DMS 273 treated with DMSO at 0.1 percent for 48 hours (cell line): ENCODE measurements around the gene STMND1.
A peak's percentile ranks its signal among the peaks of the same experiment; 100 is the strongest.
"Not testable (repeated sequence)": the region's sequence is repeated elsewhere in the genome, so short reads cannot be mapped to it uniquely, and the experiment has no call there.

Source experiments
- DNase-seq: peaks from one replicate; lab custom pipeline; 2025; lab: John Stamatoyannopoulos, UW

STMND1 gene

DNA sequence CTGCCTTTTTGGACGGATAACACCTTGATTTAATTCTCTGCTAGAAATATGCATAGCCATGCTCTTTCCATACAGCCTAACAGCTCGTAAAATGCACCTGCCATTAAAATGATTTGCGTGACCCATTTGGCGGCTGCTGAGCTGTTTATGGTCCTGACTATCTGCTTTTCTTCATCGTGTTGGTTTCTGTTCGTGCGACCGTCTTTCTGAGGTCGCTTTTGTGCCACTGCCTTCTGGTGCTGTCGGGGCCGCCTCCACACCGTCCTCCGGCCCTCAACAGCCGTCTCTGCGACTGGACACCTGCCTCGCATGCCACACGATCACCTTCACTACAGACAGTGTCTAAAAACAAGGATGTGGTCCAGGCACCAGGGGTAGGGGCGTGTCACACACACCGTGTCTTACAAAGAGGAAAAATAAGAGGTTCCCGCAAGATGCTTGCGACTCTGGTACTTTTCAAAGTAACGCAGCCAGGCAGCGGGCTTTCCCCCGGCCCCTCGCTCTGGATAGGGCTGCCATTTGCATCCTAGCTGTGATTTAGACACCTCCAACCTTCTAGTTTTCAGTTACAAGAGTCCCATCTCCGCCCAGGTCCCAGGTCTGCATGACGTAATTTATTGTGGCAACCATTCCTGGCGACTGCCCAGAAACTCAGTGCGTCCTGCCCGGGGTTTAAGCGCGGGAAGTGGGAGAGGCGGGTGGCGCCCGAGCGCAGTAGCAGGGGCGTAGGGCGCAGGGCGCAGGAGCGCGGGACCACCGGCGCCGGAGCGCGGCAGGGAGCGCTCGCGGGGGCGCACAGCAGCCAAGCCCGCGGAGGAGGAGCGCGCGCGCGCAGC lies at the start of gene STMND1:
Gene STMND1 (plus strand): TSS at position 629 of the 836 bp plus-strand sequence. CDS start 208 bp downstream, outside the sequence.
- no peak for DNase-seq

GRCh38 chr6:17054647-17055046 lies 47.2 kb upstream of the STMND1 start:
- no peak for DNase-seq

DNA sequence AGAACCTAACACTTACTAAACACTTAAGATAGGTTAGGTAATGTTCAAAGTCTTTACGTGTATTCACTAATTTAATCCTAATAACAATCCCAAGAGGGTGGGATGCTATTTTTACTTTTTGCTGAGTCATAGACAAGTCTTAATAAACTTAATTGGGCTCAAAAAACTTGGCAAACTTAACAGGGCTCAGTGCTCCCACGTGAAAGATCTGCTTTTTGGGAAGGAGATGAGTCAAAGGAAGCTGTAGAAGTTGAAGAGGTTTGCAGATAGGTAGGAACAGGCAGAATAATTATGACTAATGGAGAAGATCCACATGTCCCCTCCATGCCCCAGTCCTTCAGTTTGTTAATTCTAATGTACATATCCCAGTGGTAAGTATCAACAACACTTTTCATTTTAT lies 44.5 kb upstream of the STMND1 start:
- DNase-seq = no peak

DNA sequence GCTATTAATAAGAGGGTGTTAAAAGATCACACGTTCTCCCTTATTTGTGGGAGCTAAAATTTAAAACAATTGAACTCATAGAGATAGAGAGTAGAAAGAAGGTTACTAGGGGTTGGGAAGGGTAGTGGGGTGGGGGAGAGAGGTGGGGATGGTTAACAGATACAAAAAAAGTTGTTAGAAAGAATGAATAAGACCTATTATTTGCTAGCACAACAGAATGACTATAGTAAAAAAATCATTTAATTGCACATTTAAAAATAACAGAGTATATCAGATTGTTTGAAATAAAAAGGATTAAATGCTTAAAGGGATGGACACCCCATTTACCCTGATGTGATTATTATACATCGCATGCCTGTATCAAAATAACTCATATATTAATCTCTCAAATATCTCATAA lies 43.3 kb upstream of the STMND1 start:
- DNase-seq = no peak

GRCh38 chr6:17059022-17059421 lies 42.8 kb upstream of the STMND1 start:
- no peak for DNase-seq

DNA sequence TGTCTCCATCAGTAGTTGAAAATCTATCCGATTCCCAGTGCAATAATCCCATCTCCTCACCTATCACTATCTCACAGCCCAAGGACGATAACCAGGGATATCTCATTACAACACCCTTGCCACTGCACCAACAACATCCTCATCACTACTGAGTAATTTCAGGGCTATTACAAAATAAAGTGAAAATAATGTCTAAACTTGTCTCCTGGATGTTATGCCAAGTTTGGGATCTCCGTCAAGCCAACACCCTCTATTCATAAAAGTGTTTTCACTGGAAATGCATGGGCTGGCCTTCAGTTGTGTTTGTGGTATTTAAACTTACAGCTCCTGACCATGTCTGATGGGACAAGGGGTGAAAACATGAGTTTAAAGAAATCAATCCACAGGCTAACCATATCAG lies 42.0 kb upstream of the STMND1 start:
- no peak for DNase-seq

DNA sequence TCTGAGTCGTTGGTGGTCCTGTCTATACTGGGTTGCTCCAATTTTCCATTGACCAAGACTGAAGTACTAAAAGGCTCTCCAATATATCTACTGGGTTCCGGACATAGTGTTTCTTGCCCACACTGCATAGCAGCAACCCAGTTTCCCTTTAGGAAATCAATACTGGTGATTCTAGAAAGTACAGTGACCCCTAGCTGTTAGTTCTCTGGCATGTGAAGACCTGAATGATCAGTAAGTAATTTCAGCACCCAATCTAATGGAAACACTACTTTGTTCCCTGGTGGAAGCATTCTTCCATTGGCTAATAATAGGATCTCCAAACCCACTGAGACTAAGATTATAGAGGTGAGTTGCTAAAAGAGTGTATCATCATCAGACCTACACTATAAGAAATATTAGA lies 40.8 kb upstream of the STMND1 start:
- DNase-seq = no peak

- no peak for DNase-seq
Observed at GRCh38 chr6:17062871-17063440, 38.9 kb upstream of the STMND1 start.

DNA sequence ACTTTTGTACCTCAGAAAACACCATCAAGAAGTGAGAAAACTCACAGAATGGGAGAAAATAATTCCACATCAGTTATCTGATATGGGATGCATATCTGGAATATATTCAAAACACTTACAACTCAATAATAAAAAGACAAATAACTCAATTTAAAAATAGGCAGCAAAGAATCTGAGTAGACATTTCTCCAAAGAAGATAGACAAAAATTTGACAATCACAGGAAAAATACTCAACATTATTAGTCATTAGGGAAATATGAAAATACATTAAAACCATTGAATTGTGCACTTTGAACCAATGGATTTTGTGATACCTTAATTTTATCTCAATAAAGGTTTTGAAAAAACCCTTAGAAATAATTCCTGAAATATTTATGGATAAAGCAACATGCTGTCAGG lies 36.9 kb upstream of the STMND1 start:
- DNase-seq = no peak

DNA sequence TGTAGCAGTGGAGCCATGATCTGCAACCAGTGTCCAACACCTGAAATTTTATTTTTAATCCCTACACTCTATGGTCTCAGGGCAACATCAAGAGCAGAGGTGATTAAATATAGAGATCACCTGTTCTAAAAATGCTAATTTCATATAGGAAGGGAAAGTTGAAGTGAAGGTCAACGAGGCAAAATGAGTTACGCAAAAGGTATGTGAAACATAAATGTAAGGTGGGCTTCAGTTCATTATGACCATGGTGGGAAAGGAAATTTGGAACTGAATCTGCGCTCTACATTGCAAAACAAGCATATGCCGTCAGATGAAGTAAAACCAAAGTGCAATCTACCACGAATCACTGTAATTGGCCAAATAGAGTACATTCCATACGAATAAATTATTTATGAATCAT lies 35.2 kb upstream of the STMND1 start:
- DNase-seq = no peak

- not testable (repeated sequence) for DNase-seq
Observed at GRCh38 chr6:17068972-17069371, 32.9 kb upstream of the STMND1 start.

GRCh38 chr6:17070400-17070799 lies 31.4 kb upstream of the STMND1 start:
- DNase-seq = not testable (repeated sequence)

- not testable (repeated sequence) for DNase-seq
Observed at GRCh38 chr6:17073596-17073995, 28.3 kb upstream of the STMND1 start.

GRCh38 chr6:17081273-17081672 lies 20.6 kb upstream of the STMND1 start:
- DNase-seq = no peak

DNA sequence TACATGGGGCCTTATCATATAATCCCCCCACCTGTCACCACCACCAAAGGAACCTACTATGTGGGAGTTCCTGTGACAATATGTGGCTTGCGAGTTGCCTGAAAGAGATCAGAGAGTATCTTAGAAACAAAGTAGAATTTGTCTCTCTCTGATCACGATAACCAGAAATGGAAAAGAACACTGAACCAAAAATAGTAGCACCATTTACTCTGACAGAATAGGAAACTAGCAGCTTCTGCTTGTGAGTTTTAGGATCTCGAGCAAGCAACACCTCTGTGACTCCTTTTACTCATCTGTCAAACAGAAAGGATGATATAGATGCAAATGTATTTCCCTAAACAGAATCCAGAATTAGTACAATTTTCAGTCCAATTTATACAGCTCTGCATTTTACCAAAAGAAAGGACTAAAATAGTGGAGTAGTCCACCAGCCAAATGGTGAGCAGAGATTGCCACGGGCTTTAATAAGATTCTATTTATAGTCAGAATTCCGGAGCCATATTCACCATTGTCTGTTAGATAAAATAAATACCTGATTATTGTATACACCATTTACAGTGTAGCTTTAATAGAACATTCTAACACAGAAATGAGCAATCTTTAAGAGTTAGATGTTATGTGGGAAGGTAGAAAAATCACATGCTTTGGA lies 19.9 kb upstream of the STMND1 start:
- DNase-seq = no peak

GRCh38 chr6:17083397-17083796 lies 18.5 kb upstream of the STMND1 start:
- no peak for DNase-seq

DNA sequence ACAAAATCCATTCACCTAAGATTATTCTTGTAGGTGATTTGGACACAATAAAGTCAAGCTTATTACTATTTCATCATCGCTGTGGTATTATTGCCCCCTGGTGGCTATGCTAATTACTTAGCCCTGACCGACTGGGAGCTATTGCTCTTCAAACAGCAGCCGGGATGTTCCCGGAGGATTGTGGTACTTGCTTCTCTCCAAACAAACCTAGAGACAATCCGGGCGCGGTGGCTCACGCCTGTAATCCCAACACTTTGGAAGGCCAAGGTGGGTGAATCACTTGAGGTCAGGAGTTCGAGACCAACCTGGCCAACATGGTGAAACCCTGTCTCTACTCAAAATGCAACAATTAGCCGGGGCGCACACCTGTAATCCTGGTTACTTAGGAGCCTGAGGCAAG lies 15.4 kb upstream of the STMND1 start:
- peak; percentile 30 for DNase-seq

- no peak for DNase-seq
Observed at GRCh38 chr6:17088091-17088611, 13.7 kb upstream of the STMND1 start.

- no peak for DNase-seq
Observed at GRCh38 chr6:17091122-17091521, 10.7 kb upstream of the STMND1 start.

DNA sequence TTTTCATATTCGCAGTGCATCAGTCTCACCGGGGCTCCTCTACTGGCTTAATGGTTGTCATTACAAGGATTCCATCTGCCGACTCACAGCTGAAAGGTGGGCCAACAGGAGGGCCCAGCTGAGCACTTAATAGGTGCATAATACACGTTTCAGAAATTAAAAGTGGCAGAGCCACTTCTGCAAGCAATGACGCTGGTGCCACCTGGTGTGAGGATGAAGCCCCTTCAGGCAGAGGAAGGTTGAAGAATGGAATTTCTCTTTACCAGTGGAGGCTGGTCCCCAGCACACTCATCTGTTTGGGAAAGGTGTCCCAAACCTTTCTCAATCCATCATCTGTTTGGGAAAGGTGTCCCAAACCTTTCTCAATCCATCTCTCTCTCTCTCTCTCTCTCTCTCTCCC lies 8.2 kb upstream of the STMND1 start:
- peak; percentile 11 for DNase-seq

- DNase-seq = no peak
Observed at GRCh38 chr6:17096096-17096495, 5.8 kb upstream of the STMND1 start.

DNA sequence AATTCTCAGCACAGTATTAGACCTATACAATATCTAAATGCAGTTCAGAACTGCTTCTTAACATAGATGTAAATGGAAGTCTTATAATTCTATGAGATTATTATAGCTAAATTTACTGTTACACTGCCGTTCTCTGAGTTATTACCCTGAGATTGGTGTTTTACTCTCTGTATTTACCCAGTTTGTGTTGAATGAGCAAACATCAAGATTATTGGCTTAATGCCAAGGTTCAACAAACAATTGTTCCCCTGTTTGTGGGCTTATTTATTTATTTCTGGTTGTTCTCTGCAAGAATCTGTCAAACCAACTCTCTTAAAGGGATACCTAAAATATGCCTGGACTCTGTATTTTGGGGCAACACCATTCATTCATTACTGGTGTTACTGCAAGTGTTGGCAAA lies 5.2 kb upstream of the STMND1 start:
- DNase-seq = no peak

DNA sequence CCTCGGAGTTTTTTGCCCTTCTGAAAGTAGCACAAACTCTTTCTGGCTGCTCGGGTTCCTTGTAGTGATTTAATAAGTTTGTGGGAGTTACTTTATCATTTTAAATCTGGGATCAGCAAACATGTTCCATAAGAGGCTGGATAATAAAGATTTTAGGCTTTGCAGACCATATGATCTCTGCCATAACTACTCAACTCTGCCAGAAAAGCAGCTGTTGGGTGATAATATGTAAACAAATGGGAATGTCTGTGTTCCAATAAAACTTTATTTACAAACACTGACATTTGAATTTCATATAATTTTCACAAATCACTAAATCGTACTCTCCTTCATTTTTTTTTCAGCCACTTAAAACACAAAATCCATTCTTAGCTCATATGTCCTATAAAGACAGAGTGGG lies 3.9 kb upstream of the STMND1 start:
- no peak for DNase-seq
